Small intestine (tissue), 16 donors: ENCODE results near the gene NKAIN2. TPM values are rescaled to one million over a fixed set of nuclear protein-coding genes. Genes with fewer than 3 reads are reported as not detected.

Experiments used
- DNase-seq, 2 donors: peaks; one replicate each; pipeline versions ENCODE4 v3.0.0 to v3.0.0-alpha.2; 2013
- FAIRE-seq: peaks from 2 replicates; lab custom pipeline; 2012; peaks lifted over from hg19 to GRCh38; lab: Jason Lieb, UNC
- H3K27ac ChIP-seq, 3 donors: one replicate each; pipeline ENCODE4 v1.5.1; 2013; ENCODE audit warnings: low read length in 2 of 3, mild to moderate bottlenecking in 2 of 3, control low read depth in 1 of 3, inconsistent platforms in 1 of 3, low read depth in 1 of 3, moderate library complexity in 1 of 3
- H3K27me3 ChIP-seq, 3 donors: one replicate each; pipeline ENCODE4 v1.6.1; 2013; ENCODE audit warnings: low read length in 3 of 3, inconsistent platforms in 1 of 3; ENCODE audit not compliant: control insufficient read depth in 3 of 3, insufficient read depth in 3 of 3
- H3K36me3 ChIP-seq, 3 donors: one replicate each; pipeline ENCODE4 v1.6.1; 2013; ENCODE audit warnings: low read length in 3 of 3, inconsistent platforms in 1 of 3, low read depth in 1 of 3, mild to moderate bottlenecking in 1 of 3, moderate library complexity in 1 of 3; ENCODE audit not compliant: control insufficient read depth in 3 of 3, insufficient read depth in 2 of 3
- H3K4me1 ChIP-seq, 3 donors: one replicate each; pipeline ENCODE4 v1.6.1; 2013; ENCODE audit warnings: low read length in 2 of 3, inconsistent platforms in 1 of 3, low read depth in 1 of 3, mild to moderate bottlenecking in 1 of 3, moderate library complexity in 1 of 3; ENCODE audit not compliant: control insufficient read depth in 3 of 3, insufficient read depth in 2 of 3
- H3K4me3 ChIP-seq, 3 donors: one replicate each; pipeline ENCODE4 v1.5.1; 2013; ENCODE audit warnings: low read length in 3 of 3, control low read depth in 1 of 3, inconsistent platforms in 1 of 3, low read depth in 1 of 3, mild to moderate bottlenecking in 1 of 3, moderate library complexity in 1 of 3
- H3K9me3 ChIP-seq, 2 donors: one replicate each; pipeline ENCODE4 v1.6.1; 2013; ENCODE audit warnings: low read depth in 1 of 2, low read length in 1 of 2; ENCODE audit not compliant: control insufficient read depth in 2 of 2, insufficient read depth in 1 of 2
- WGBS, 3 donors: extraction: QIAGEN DNeasy Blood & Tissue Kit; methylation state at CpG; one replicate each; pipeline ENCODE4 v1.1.7; 2013; 5-methylcytosine and 5-hydroxymethylcytosine counted together
- long read RNA-seq, 10 donors: transcript quantifications; one replicate each; lab custom pipeline, GENCODE V29; 2026
- polyA plus RNA-seq, 4 donors: library from polyadenylated mRNA; stranded (reverse) in 3 of 4; unstranded in 1 of 4; fragments of 200-250 nt in 3 of 4; fragments of 120-200 nt in 1 of 4; gene quantifications; one replicate each; pipeline versions ENCODE4 v1.2.1 to v1.2.3, GENCODE V29; 2013
- donor health status: healthy with polysubstance abuse.
- donor health status: control.
- donor health status: control.
- donor health status: Bipolar disorder and iron deficiency.
- donor health status: healthy.

NKAIN2 gene
- 1 to 10 TPM in 1 of 4 donors, under 1 TPM in 2, not detected in 1; 0.16 to 1.4 (median 0.19) TPM for polyA plus RNA-seq
- long read RNA-seq, donor 1: 0 reads
- long read RNA-seq, donor 2: 0 reads
- long read RNA-seq, donor 3: 0 reads
- long read RNA-seq, donor 4: 0 reads
- long read RNA-seq, donor 5: 0 reads
- long read RNA-seq, donor 6: 0 reads
- long read RNA-seq, donor 7: 0 reads
- long read RNA-seq, donor 8: 0 reads
- long read RNA-seq, donor 9: 0 reads
- long read RNA-seq, donor 10: 0 reads

- peaks cover 12 to 24% (median 14%) of the 10 kb centered on the region in 3 donors for H3K27me3 ChIP-seq
- WGBS, 3 donors: 0 to 1% (median 1%) methylated on average over 32 to 84 of the region's 84 CpGs
- no peaks in the 10 kb centered on the region for H3K36me3 ChIP-seq
- no peaks in the 10 kb centered on the region for H3K9me3 ChIP-seq
- peak within 1 kb of the TSS; percentile 23 to 48 (median 42) for H3K4me3 ChIP-seq
- H3K27ac ChIP-seq: no peak within 1 kb of the TSS
- FAIRE-seq (no peak), DNase-seq (peak in 1 of 2 donors; percentile 35)
- H3K4me1 ChIP-seq: no peaks in the 10 kb centered on the region
Observed at GRCh38 chr6:123803504-123804013, at the start of gene NKAIN2. NKAIN2 (plus strand) TSS chr6:123803865.

GRCh38 chr6:123759472-123759871 is 44.2 kb upstream of the NKAIN2 start:
- Histone ChIP-seq H3K27ac (no peak overlapping the region), H3K4me3 (no peak overlapping the region), H3K36me3 (no peaks in the 10 kb centered on the region), H3K27me3 (no peaks in the 10 kb centered on the region), H3K4me1 (no peaks in the 10 kb centered on the region), H3K9me3 (no peaks in the 10 kb centered on the region)
- WGBS, 3 donors: 90 to 94% (median 94%) methylated on average over 1 of the region's 1 CpG
- FAIRE-seq (no peak), DNase-seq (no peak)

- Histone ChIP-seq H3K4me1 (no peaks in the 10 kb centered on the region), H3K4me3 (no peak overlapping the region), H3K27ac (no peak overlapping the region), H3K9me3 (no peaks in the 10 kb centered on the region), H3K27me3 (no peaks in the 10 kb centered on the region), H3K36me3 (no peaks in the 10 kb centered on the region)
- FAIRE-seq: no peak
- no peak for DNase-seq
- WGBS, 3 donors: 69 to 79% (median 76%) methylated on average over 1 of the region's 1 CpG
Observed at GRCh38 chr6:123763904-123764303, 39.8 kb upstream of the NKAIN2 start.

GRCh38 chr6:123764722-123765121 is 38.9 kb upstream of the NKAIN2 start:
- 64 to 73% (median 65%) methylated on average over 2 of the region's 2 CpGs for WGBS, 3 donors
- no peaks in the 10 kb centered on the region for H3K9me3 ChIP-seq
- no peaks in the 10 kb centered on the region for H3K36me3 ChIP-seq
- DNase-seq (no peak), FAIRE-seq (no peak)
- no peaks in the 10 kb centered on the region for H3K27me3 ChIP-seq
- H3K27ac ChIP-seq: no peak overlapping the region
- no peaks in the 10 kb centered on the region for H3K4me1 ChIP-seq
- no peak overlapping the region for H3K4me3 ChIP-seq

GRCh38 chr6:123768921-123769320 is 34.7 kb upstream of the NKAIN2 start:
- Histone ChIP-seq H3K36me3 (no peaks in the 10 kb centered on the region), H3K27me3 (no peaks in the 10 kb centered on the region), H3K4me1 (no peaks in the 10 kb centered on the region), H3K27ac (no peak overlapping the region), H3K9me3 (no peaks in the 10 kb centered on the region), H3K4me3 (no peak overlapping the region)
- no peak for DNase-seq
- no peak for FAIRE-seq
- 68 to 85% (median 69%) methylated on average over 2 of the region's 2 CpGs for WGBS, 3 donors

- DNase-seq: no peak
- no peaks in the 10 kb centered on the region for H3K27me3 ChIP-seq
- no peaks in the 10 kb centered on the region for H3K36me3 ChIP-seq
- WGBS, 3 donors: 65 to 78% (median 75%) methylated on average over 2 of the region's 2 CpGs
- H3K27ac ChIP-seq: no peak overlapping the region
- FAIRE-seq: no peak
- no peaks in the 10 kb centered on the region for H3K4me1 ChIP-seq
- H3K9me3 ChIP-seq: no peaks in the 10 kb centered on the region
- H3K4me3 ChIP-seq: no peak overlapping the region
Observed at GRCh38 chr6:123769431-123769830, 34.2 kb upstream of the NKAIN2 start.

GRCh38 chr6:123770247-123770949 is 33.3 kb upstream of the NKAIN2 start:
- H3K4me1 ChIP-seq: no peaks in the 10 kb centered on the region
- H3K27me3 ChIP-seq: no peaks in the 10 kb centered on the region
- H3K9me3 ChIP-seq: no peaks in the 10 kb centered on the region
- FAIRE-seq (no peak), DNase-seq (no peak)
- H3K27ac ChIP-seq: no peak overlapping the region
- H3K36me3 ChIP-seq: no peaks in the 10 kb centered on the region
- H3K4me3 ChIP-seq: no peak overlapping the region
- WGBS, 3 donors: 27 to 65% (median 44%) methylated on average over 3 of the region's 3 CpGs

GRCh38 chr6:123771126-123771525 is 32.5 kb upstream of the NKAIN2 start:
- H3K9me3 ChIP-seq: no peaks in the 10 kb centered on the region
- H3K27ac ChIP-seq: no peak overlapping the region
- no peak overlapping the region for H3K4me3 ChIP-seq
- H3K27me3 ChIP-seq: no peaks in the 10 kb centered on the region
- H3K4me1 ChIP-seq: no peaks in the 10 kb centered on the region
- no peaks in the 10 kb centered on the region for H3K36me3 ChIP-seq
- DNase-seq (no peak), FAIRE-seq (no peak)
- 53 to 70% (median 55%) methylated on average over 2 of the region's 2 CpGs for WGBS, 3 donors
